ENCODE measurements around the gene ANKS6. TPM values are rescaled to one million over a fixed set of nuclear protein-coding genes. Genes with fewer than 3 reads are reported as not detected.

Gene ANKS6
- total and polyA plus RNA-seq, 10 of the 15 experiments (the other 5 are each of a cell fraction or from before 2014, with no cell fraction given), result 2.0 to 16.2 (median 6.1) TPM

DNA sequence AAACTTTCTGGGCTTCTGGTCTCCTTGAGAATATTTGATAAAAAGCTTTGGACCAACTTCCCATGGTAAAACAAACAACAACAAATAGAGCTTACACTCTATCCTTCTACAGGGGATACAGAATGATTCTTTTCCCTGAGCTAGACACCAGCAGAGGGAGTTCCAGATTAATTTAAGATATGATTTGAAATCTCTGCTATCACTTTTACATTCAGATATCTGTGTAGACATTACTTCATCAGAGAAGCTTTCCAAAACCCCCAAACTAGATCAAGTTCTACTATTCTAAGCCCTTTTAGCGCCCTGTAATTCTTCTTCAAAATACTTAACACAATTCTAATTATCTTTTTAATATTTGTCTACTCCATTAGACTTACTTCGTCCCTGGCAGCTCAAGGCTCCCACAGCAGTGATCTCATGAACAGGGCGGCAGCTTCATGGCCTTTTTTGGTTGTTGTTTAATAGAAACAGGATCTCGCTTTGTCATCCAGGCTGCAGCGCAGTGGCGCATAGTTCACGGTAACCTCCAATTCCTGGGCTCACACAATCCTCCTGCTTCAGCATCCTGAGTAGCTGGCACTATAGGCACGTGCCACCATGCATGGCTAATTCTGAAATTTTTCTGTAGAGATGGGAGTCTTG is 10.2 kb upstream of the ANKS6 start:
- no peak for FAIRE-seq
- H3K4me2 ChIP-seq (ENCODE audit: control insufficient read depth, insufficient read depth), result no peak overlapping the region
- RAD21 ChIA-PET (ENCODE audit: unreplicated experiment), result no interaction called here

More for the DNA sequence above, 10.2 kb upstream of the ANKS6 start:
- no peak overlapping the region for H2AFZ ChIP-seq (ENCODE audit: control insufficient read depth, low read depth, low read length)
- ATAC-seq (no peak), DNase-seq (ENCODE audit: low read depth, low spot score) (no peak)
- ChIA-PET POLR2A (no interaction called here), SMC1A (ENCODE audit: uncharacterized antibody, unreplicated experiment) (interaction anchor here (1.1 kb wide), 1 partner anchor 8 kb away, joined by 3 read pairs; no protein-coding TSS in a partner anchor), CTCF (interaction anchor here (1.0 to 2.0 kb wide), 2 partner anchors 31 to 192 kb away, joined by 3 to 4 read pairs; no protein-coding TSS in a partner anchor)
- H3K4me1 ChIP-seq (ENCODE audit: control insufficient read depth, insufficient read depth, low read length), result 0 out of 2 replicates have a peak, but pooled peaks cover 4% of the 10 kb centered on the region
- BruUV-seq (replicated peaks), result no TSS peak
- H3K9me3 ChIP-seq (replicated peaks; ENCODE audit: control insufficient read depth, insufficient read depth, low read length), result no peaks in the 10 kb centered on the region
- in situ Hi-C loops (cut with MboI), result no loop called here
- no peak overlapping the region for H3K4me3 ChIP-seq
- intact Hi-C loops (cut with micrococcal nuclease; ENCODE audit: unreplicated experiment), result no loop called here
- peaks cover 2 to 3% of the 10 kb centered on the region in 2 experiments for H3K27me3 ChIP-seq (replicated peaks in 1 of 2; ENCODE audit: control insufficient read depth in 2 of 2, insufficient read depth in 2 of 2, low read length in 1 of 2)
- H4K20me1 ChIP-seq (ENCODE audit: control insufficient read depth, insufficient read depth), result no peaks in the 10 kb centered on the region
- H3K79me2 ChIP-seq (ENCODE audit: control insufficient read depth, insufficient read depth, low read length), result no peaks in the 10 kb centered on the region
- WGBS (ENCODE audit: insufficient coverage, insufficient replicate concordance, low lambda C conversion rate, missing lambda C conversion rate), result 73% methylated on average over 8 of the region's 8 CpGs
- no peak for TF ChIP-seq CREB1 (IDR thresholded peaks at IDR 0.05; ENCODE audit: low read depth)
- TF ChIP-seq, protein P1, sequence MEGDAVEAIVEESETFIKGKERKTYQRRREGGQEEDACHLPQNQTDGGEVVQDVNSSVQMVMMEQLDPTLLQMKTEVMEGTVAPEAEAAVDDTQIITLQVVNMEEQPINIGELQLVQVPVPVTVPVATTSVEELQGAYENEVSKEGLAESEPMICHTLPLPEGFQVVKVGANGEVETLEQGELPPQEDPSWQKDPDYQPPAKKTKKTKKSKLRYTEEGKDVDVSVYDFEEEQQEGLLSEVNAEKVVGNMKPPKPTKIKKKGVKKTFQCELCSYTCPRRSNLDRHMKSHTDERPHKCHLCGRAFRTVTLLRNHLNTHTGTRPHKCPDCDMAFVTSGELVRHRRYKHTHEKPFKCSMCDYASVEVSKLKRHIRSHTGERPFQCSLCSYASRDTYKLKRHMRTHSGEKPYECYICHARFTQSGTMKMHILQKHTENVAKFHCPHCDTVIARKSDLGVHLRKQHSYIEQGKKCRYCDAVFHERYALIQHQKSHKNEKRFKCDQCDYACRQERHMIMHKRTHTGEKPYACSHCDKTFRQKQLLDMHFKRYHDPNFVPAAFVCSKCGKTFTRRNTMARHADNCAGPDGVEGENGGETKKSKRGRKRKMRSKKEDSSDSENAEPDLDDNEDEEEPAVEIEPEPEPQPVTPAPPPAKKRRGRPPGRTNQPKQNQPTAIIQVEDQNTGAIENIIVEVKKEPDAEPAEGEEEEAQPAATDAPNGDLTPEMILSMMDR (IDR thresholded peaks at IDR 0.05 in 2 of 3, conservative IDR thresholded peaks at IDR 0.05 in 1 of 3; ENCODE audit: control insufficient read depth in 2 of 3, extremely low read depth in 1 of 3, insufficient read depth in 1 of 3, low read depth in 3 of 3, low read length in 3 of 3), result 0 out of 6 replicates have a peak, but pooled peaks of 1 of the 3 experiments have one; percentile 5
- no peak overlapping the region for H3K27ac ChIP-seq (ENCODE audit: control insufficient read depth, insufficient read depth)
- no peaks in the 10 kb centered on the region for H3K36me3 ChIP-seq (ENCODE audit: control insufficient read depth in 2 of 2, insufficient read depth in 2 of 2, low read length in 1 of 2)
- H3K9ac ChIP-seq (ENCODE audit: control insufficient read depth, insufficient read depth, low read length), result no peak overlapping the region
